ENCODE data around the gene PDE9A.

PDE9A gene

DNA sequence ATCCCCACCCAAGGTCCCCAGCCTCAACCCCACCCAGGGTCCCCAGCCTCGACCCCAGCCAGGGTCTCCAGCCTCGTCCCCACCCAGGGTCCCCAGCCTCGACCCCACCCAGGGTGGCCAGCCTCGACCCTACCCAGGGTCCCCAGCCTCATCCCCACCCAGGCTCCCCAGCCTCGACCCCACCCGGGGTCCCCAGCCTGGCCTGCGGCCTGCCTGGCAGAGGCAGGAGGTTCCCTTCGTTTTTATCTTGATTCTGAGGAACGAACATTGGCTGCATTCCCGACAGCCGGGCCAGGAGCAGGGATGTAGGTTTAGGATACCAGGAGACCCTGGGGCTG lies 3.4 kb upstream of the PDE9A start:
- DNase-seq (ENCODE audit: low spot score), result no peak
- TF ChIP-seq, protein P1, sequence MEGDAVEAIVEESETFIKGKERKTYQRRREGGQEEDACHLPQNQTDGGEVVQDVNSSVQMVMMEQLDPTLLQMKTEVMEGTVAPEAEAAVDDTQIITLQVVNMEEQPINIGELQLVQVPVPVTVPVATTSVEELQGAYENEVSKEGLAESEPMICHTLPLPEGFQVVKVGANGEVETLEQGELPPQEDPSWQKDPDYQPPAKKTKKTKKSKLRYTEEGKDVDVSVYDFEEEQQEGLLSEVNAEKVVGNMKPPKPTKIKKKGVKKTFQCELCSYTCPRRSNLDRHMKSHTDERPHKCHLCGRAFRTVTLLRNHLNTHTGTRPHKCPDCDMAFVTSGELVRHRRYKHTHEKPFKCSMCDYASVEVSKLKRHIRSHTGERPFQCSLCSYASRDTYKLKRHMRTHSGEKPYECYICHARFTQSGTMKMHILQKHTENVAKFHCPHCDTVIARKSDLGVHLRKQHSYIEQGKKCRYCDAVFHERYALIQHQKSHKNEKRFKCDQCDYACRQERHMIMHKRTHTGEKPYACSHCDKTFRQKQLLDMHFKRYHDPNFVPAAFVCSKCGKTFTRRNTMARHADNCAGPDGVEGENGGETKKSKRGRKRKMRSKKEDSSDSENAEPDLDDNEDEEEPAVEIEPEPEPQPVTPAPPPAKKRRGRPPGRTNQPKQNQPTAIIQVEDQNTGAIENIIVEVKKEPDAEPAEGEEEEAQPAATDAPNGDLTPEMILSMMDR (IDR thresholded peaks at IDR 0.05; ENCODE audit: extremely low read depth, missing control alignments), result no peak

DNA sequence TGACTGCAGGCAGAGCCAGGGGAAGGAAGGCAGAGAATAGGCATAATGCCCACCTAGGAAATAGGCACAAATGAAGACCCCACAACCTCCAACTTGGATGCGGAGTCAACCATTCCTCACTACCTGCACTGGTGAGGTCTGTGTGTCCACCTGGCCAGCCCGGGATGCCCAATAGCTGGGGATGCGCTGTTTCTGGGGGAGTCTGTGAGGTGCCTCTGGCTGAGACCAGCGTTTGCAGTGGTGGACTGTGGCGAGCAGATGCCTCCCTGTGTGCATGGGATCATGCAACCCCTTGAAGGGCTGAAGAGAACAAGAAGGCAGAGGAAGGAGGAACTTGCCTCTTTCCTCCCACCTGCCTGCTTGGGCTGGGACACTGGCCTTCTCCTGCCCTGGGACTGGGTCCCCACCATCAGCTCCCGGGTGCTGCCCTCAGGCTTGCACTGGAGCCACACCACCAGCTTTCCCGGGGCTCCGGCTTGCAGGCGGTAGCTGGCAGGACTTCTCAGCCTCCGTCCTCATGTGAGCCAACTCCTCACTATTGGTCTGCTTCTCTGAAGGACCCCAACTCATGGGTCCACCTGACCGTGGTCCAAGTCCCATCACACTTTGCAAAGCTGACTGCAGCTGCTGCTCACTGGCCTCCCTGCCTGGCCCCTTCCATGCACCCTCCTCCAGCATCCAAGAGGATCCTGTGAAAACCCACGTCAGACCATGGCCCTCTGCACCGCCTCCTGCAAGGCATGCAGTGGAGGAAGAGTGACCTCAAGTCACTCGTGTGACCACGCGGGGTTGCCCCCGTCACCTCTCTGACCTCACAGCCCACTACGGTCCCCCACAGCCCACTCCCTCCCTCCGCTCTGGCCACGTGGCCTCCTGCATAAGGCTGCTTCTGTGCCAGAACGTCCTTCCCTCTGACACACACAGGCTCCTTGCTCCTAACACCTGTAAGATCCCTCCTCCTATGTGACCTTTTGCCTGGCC lies 2.7 kb upstream of the PDE9A start:
- no peak for DNase-seq (ENCODE audit: low spot score)
- TF ChIP-seq, protein P1 (IDR thresholded peaks at IDR 0.05; ENCODE audit: extremely low read depth, missing control alignments), result no peak

DNA sequence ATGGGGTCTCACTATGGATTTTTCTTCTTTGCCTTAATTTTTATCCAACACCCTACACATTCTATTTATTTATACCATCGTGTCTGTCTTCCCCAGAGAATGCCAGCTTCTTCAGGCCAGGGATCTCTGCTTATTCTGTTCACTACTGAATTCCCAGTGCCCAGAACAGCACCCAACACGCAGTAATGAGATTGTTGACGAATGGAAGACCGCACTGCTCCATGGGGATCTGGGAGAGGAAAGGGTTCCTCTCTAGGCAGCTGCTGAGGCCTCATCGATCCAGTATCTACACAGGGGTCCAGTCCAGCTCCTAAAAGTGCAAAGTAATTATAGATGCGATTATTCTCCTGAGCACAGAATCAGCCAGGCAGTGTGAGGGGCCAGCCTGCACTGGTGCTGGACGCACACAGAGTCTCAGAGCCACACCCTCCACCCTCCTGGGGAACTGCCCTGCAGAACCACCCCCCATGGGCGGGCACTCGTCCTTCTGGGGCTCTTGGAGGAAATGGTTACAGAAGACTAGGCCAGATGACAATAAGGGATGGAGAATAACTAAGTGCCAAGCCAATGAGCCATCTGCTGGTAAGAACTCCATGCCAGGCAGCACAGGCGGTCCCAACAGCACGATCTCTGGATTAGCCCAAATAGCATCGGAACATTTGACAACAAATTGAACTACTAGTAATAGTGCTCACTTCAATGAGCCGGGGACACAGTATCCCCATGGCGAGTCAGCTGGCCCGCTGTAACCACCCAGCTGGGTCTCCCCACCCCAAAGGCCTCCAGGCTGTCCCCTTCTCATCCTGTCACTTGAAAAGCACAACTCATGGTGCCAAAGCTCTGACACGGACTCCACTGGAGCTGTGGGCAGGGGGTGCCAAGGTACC lies 1.7 kb upstream of the PDE9A start:
- DNase-seq (ENCODE audit: low spot score), result peak; percentile 44
- TF ChIP-seq, protein P1 (IDR thresholded peaks at IDR 0.05; ENCODE audit: extremely low read depth, missing control alignments), result no peak

DNA sequence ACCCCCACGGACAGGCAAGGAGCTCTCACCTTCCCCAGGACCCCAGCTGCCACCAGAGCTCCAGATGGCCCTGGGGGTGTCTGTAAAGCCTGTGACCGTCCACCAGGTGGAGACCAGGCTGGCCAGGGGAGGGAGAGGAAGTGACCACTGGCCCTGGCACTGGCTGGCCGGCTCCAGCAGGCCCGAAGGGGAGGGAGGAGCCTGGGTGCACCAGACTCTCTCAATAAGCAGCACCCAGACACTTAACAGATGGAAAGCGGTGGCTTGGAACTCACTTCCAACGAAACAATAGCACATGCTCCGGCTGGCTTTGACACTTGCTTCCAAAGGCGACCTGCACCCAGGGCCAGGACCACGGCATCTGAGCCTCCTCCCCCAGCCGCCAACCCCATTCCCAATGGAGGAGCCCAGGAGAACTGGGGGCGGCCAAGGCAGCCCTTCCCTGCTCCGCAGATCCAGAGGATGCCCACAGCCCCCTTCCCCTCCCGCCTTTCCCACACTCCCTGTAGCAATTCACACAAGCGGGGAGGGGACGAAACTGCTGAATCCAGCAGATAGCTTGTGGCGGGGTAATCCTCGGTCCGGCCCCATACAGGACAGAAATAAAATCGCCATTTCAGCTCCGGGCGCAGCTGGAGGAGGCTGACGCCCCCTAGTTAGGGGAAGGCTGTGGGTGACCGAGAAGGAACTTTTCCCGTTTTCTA lies 742 bp upstream of the PDE9A start:
- TF ChIP-seq, protein P1 (IDR thresholded peaks at IDR 0.05; ENCODE audit: extremely low read depth, missing control alignments), result no peak
- DNase-seq (ENCODE audit: low spot score), result peak; percentile 44

DNA sequence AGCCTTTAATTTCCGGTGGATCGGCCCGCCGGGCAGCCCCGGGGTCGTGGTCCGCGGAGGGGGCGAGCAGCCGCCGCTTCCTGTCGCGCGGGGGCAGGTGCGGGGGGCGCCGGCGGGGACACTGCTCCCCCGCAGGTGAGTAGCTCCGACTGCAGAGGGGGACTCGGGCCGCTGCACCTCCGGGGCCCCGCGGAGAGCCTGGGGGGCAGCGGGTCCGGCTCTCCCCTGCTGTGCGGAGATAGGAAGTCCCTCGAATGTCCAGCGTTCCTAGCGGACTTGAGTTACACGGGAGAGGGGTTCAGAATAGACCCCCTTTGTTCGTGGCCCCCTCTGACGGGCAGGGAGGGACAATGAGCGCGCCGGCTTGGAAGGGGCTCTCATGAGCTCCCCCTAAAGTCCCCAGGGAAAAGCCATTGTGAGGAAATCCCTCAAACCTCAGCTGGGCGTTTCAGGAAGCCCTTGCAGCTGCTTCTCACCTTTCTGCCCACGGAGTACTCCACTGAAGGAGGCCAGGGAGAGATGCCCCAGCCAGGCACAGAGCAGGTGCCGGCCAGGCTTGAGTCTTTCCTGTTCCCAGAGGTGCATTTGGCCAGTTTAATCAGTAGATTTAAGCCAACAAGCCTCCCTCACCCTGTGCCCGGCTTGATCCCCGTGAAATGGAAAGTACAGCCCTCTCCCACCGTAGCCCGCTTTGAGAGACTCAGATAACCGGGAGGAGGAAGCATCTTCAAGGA lies 925 bp downstream of the PDE9A start:
- peak; percentile 72 for DNase-seq (ENCODE audit: low spot score)
- TF ChIP-seq, protein P1 (IDR thresholded peaks at IDR 0.05; ENCODE audit: extremely low read depth, missing control alignments), result no peak

DNA sequence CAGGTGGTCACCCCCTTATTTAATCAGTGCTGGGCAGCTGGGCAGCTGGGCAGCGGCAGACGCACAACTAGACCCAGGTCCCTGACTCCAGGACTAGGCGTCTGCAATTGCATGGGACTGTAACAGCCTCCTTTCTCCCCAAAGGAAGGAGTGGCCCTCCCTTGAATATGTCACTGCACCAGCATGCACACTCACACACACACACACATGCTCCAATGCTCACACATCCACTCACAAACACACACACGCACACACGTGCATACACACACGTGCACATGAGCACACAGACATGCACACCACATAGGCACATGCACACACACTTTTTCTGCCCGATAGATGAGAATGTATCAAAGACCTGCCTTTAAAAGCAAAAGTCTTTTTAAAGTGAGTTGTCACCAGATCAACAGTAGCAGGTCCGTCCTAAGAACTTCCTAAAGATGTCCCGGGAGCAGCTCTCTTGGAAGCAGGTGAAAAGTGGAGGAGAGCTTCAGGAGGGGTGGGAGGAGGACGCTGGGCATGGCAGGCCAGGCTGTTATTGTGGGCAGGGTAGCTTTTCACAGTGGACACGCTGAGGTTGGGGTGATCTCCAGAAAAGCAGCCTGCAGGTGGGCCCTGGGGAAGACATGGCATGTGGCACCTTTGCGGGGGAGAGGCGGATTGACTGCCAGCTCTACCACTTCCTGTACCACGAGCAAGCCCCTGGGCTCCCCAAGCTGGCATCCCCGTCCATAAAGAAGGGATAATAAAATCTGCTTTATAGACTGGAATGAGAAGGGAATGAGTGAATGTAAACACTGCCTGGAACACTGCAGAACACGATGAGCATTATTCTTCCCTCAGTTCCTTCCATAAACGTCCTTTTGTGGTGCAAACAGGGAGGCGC lies 1.7 kb downstream of the PDE9A start:
- TF ChIP-seq, protein P1 (IDR thresholded peaks at IDR 0.05; ENCODE audit: extremely low read depth, missing control alignments), result no peak
- DNase-seq (ENCODE audit: low spot score), result no peak
